ENCODE measurements around the gene NEB. TPM values are rescaled to one million over a fixed set of nuclear protein-coding genes. Genes with fewer than 3 reads are reported as not detected.
"Not testable (repeated sequence)": the region's sequence is repeated elsewhere in the genome, so short reads cannot be mapped to it uniquely, and the experiment has no call there.

The NEB gene
- total RNA-seq, 2 donors from 2014 or later, result 0.57 to 1.8 TPM

GRCh38 chr2:151632993-151633565 lies 101.2 kb downstream of the NEB start:
- intact Hi-C loops (cut with DNase I), result no loop called here
- no peak for DNase-seq (ENCODE audit: low spot score)

GRCh38 chr2:151630372-151630771 lies 103.9 kb downstream of the NEB start:
- intact Hi-C loops (cut with DNase I), result no loop called here
- DNase-seq (ENCODE audit: low spot score), result no peak

- intact Hi-C loops (cut with DNase I), result no loop called here
- DNase-seq (ENCODE audit: low spot score), result no peak
Measured at GRCh38 chr2:151627353-151627752, 106.9 kb downstream of the NEB start.

- no peak for DNase-seq (ENCODE audit: low spot score)
Measured at GRCh38 chr2:151624271-151624670, 110.0 kb downstream of the NEB start.

GRCh38 chr2:151623631-151624030 lies 110.6 kb downstream of the NEB start:
- no peak for DNase-seq (ENCODE audit: low spot score)
- intact Hi-C loops (cut with DNase I), result no loop called here

More at GRCh38 chr2:151624271-151624670, 110.0 kb downstream of the NEB start:
- intact Hi-C loops (cut with DNase I), result no loop called here

GRCh38 chr2:151620761-151621160 lies 113.5 kb downstream of the NEB start:
- no peak for DNase-seq (ENCODE audit: low spot score)
- intact Hi-C loops (cut with DNase I), result no loop called here

- intact Hi-C loops (cut with DNase I), result no loop called here
Measured at GRCh38 chr2:151619337-151619989, 114.8 kb downstream of the NEB start.

GRCh38 chr2:151616760-151617339 lies 117.4 kb downstream of the NEB start:
- no peak for DNase-seq (ENCODE audit: low spot score)
- intact Hi-C loops (cut with DNase I), result no loop called here

More at GRCh38 chr2:151619337-151619989, 114.8 kb downstream of the NEB start:
- DNase-seq (ENCODE audit: low spot score), result no peak

GRCh38 chr2:151614606-151615306 lies 119.5 kb downstream of the NEB start:
- intact Hi-C loops (cut with DNase I), result no loop called here
- DNase-seq (ENCODE audit: low spot score), result no peak

GRCh38 chr2:151614159-151614558 lies 120.1 kb downstream of the NEB start:
- intact Hi-C loops (cut with DNase I), result no loop called here

GRCh38 chr2:151611351-151611750 lies 122.9 kb downstream of the NEB start:
- intact Hi-C loops (cut with DNase I), result no loop called here
- no peak for DNase-seq (ENCODE audit: low spot score)

More at GRCh38 chr2:151614159-151614558, 120.1 kb downstream of the NEB start:
- no peak for DNase-seq (ENCODE audit: low spot score)

GRCh38 chr2:151610310-151610709 lies 124.0 kb downstream of the NEB start:
- intact Hi-C loops (cut with DNase I), result no loop called here
- no peak for DNase-seq (ENCODE audit: low spot score)

- DNase-seq (ENCODE audit: low spot score), result no peak
- intact Hi-C loops (cut with DNase I), result no loop called here
Measured at GRCh38 chr2:151609705-151610104, 124.6 kb downstream of the NEB start.

GRCh38 chr2:151607459-151608424 lies 126.5 kb downstream of the NEB start:
- intact Hi-C loops (cut with DNase I); DNase-seq (ENCODE audit: low spot score): not testable (repeated sequence)

GRCh38 chr2:151603530-151603929 lies 130.7 kb downstream of the NEB start:
- intact Hi-C loops (cut with DNase I), result not testable (repeated sequence)

GRCh38 chr2:151602402-151602801 lies 131.9 kb downstream of the NEB start:
- intact Hi-C loops (cut with DNase I); DNase-seq (ENCODE audit: low spot score): not testable (repeated sequence)

More at GRCh38 chr2:151603530-151603929, 130.7 kb downstream of the NEB start:
- not testable (repeated sequence) for DNase-seq (ENCODE audit: low spot score)

GRCh38 chr2:151601803-151602202 lies 132.5 kb downstream of the NEB start:
- intact Hi-C loops (cut with DNase I); DNase-seq (ENCODE audit: low spot score): not testable (repeated sequence)

- DNase-seq (ENCODE audit: low spot score); intact Hi-C loops (cut with DNase I): not testable (repeated sequence)
Measured at GRCh38 chr2:151596903-151597608, 137.2 kb downstream of the NEB start.
